Hematopoietic multipotent progenitor cell treated with erythropoietin and hydrocortisone succinate and interleukin-3 and kit ligand, for 6 days (in vitro differentiated cells): Measurements from ENCODE around the gene LDB2.

Source experiments
- DNase-seq: peaks from one replicate; pipeline ENCODE4 v3.0.0-alpha.2; 2015

LDB2 gene

GRCh38 chr4:16884673-16885460, 13.6 kb downstream of the LDB2 start:
- DNase-seq: no peak

DNA sequence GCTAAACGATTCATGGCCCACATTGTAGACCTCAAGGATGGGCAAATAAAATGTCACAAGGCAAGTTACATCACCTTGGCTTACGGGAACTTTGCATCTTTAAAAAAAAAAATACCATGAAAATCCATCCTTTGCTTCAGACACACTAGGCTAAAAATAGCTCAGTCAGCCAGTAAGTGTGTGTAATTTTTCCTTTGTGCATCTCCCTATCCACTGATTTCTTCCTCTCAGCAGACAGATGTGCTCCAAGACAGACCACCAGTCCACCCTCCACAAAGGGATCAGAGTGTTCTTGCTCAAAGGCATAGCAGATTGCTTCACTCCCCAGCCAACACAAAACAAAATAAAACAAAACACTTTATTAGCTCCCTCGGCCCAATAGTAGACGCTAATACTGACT, 14.6 kb downstream of the LDB2 start:
- DNase-seq: no peak

DNA sequence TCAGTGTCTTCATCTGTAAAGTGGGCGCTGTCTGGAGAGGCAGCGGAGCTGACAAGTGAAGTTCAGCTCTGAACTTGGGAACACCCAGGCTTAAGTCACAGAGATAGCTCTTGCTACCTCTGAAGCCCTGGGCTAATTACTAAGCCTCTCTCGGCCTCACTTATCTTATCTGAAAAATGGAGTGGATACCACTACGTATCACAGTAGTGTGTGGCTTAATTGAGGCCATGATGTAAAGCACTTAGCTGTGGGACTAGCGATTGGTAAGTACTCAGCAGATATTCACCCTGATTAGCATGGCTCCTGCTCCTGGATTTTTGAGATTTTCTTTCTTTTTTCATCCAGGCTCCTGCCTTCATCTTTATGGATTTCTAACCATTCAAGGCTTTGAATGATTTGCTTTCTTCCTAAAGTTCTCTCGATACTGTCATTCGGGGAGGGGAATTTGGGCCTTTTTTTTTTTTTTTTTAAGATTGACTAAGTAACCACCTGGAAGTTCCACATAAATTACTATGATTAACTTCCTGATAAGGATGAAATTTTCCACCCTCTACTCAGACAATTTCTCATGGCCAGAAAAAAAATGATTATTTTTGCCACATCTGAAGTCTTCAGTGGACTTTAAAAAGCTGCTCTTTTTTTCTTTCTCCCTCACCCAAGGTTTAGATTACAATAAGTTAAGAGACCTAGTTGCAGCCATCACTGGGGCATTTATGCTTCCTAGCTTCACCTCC, 17.1 kb downstream of the LDB2 start:
- no peak for DNase-seq

DNA sequence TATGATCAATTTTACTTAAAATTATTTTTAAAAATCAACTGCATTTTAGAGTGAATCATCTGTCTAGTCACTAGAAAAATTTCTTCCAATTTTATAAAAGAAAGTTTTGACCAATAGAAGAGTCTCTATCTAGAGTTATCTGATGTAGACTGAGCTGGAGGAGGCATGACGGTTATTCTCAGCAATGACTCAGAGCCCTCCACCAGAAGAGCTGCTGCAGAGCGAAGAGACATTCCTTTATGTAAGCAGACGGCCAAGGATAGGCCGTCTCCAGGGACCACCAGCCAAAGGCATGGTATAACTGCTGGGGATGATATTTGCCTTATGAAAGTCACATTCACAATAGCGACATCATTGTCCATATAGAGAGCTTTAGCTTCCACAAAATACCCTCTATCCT, 23.0 kb downstream of the LDB2 start:
- no peak for DNase-seq

DNA sequence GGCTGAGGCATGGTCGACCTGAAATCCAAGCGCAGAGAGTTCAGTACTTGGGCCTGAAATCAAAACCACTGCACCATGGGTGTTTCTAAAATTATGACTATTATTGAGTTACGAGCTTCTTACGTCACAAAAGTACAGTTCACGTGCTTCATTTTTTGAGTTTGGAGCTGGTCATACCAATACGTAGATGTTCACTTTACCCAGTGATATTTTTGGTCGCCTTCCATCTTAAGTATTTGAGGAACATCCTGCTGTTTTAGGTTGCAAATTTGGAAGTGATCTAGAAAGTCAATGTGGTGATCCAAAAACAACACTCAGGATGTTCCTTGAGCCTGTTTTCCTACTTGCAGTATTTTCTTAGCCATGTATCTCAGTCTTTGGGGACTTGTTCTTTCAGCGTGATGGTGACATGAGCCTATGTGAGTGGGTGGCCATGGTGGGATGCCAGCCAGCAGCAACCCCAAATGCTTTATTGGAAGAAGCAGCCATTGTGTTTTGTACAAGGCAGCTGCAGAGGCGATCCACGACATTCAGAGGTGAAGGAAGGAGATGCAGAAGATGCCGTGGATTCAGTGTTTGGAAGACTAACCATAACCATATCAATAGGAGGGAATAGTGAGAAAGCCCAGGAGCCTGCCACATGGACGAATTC, 28.7 kb downstream of the LDB2 start:
- no peak for DNase-seq

GRCh38 chr4:16868674-16869073, 29.8 kb downstream of the LDB2 start:
- no peak for DNase-seq

GRCh38 chr4:16867827-16868226, 30.6 kb downstream of the LDB2 start:
- DNase-seq: no peak

- DNase-seq: no peak
These were observed 31.5 kb downstream of the LDB2 start for GRCh38 chr4:16866974-16867373.

GRCh38 chr4:16865897-16866283, 32.6 kb downstream of the LDB2 start:
- no peak for DNase-seq

- no peak for DNase-seq
These were observed 33.1 kb downstream of the LDB2 start for GRCh38 chr4:16865209-16865896.

GRCh38 chr4:16864199-16864598, 34.2 kb downstream of the LDB2 start:
- no peak for DNase-seq

DNA sequence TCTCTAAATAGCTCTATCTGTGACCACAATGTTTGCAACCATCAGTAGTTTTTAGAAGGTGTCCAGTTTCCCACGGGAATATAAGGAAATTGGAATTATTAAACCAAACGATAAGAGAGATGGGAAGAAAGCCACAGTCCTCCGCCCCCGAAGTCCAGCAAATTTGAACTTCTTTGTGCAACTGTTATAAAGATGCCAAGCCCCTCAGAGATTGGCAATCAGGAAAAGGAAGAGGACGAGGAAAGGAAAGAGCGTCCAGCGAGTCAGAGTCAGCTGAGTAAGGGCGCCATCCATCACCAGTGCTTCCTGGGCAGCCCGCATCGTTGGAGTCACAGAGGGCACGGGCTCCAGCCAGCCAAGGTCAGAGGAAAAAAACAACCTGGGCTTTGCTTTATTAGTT, 35.7 kb downstream of the LDB2 start:
- no peak for DNase-seq

DNA sequence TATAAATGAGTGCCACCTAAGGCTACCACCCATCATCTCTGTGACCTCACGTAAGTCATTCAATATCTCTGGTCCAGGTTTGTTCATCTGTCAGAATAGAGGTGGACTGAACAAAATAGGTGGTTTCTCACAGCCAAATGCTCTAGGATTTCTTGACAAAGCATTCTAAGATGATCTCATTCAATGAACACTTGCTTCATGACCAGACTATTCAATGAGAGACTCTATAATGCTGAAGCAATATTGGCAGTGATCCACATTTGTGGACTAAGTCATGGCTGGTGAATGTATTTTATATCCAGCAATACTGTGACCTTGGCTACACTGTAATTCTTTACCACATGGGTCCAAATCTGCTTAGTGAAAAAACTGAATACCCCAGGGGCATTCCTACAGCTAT, 37.9 kb downstream of the LDB2 start:
- DNase-seq: no peak

DNA sequence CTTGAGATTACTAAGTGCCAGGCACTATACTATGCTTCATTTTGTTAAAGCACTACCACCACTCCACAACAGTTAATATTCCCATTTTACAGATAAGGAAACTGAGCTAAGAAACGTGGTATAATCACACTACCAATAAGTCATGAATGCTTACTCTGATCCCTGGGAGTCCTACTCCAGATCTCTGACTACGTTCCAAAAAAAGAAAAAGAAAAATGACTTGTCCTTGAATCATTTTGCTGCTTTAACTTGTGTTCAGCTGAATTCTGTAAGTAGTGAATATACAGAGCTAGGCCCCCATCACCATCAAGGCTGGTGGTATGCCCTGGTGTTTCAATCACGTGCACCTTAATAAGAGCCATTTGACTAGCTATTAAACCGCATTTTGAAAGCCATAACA, 39.4 kb downstream of the LDB2 start:
- DNase-seq: no peak

GRCh38 chr4:16858275-16858752, 40.1 kb downstream of the LDB2 start:
- DNase-seq: no peak

- DNase-seq: no peak
These were observed 41.0 kb downstream of the LDB2 start for GRCh38 chr4:16857425-16857824.

- no peak for DNase-seq
These were observed 44.8 kb downstream of the LDB2 start for GRCh38 chr4:16853640-16854039.

DNA sequence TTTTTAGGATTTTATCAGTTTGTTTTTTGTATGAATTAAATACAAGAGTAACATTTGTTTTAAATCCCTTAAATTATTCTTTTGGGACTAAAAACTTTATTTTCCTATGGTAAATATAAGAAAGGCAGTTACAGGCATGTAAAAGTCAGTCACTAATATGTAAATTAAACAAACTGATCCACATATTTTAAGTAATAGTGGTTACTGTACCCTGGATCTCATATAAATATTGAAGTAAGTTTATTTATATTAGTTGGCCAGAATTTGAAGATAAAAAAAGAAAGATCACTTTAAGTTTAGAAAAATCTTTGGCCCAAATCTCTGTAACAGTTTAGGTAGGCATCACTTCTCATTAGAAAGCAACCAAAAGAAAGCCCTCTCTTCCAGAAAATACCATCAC, 45.8 kb downstream of the LDB2 start:
- no peak for DNase-seq

- no peak for DNase-seq
These were observed 46.2 kb downstream of the LDB2 start for GRCh38 chr4:16852228-16852627.

GRCh38 chr4:16846540-16847117, 51.8 kb downstream of the LDB2 start:
- no peak for DNase-seq

GRCh38 chr4:16844816-16845586, 53.4 kb downstream of the LDB2 start:
- DNase-seq: no peak
